Stimulated activated CD8-positive, alpha-beta memory T cell treated with anti-CD3 and anti-CD28 coated beads, Interleukin-4, amount 100 ng/mL, for 48 hours (primary cell): ENCODE data around the gene STX7.

Source experiments
- DNase-seq: peaks from one replicate; pipeline ENCODE4 v3.0.0-alpha.2; 2020

STX7 gene

GRCh38 chr6:132506461-132506860 lies 6.5 kb downstream of the STX7 start:
- no peak for DNase-seq

- no peak for DNase-seq
These were observed 7.8 kb downstream of the STX7 start for GRCh38 chr6:132505158-132505557.

DNA sequence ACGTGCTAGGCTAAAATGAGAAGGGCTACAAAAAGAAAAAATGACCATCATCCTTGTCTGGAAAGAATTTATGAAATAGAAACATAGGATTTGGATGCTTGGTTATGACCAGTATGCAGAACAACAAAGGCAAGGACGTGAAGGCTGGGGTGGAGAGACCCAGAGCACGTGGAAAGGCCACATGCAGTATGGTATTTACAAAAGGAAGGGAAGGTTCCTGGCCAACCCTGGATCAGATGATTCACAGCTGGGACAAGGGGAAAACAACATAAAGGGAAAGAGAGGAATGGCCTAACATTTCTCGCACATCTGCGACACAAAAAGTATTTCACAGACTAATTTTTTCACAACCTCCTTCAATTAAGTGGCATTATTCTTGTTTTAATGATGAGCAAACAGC lies 8.2 kb downstream of the STX7 start:
- DNase-seq: no peak

DNA sequence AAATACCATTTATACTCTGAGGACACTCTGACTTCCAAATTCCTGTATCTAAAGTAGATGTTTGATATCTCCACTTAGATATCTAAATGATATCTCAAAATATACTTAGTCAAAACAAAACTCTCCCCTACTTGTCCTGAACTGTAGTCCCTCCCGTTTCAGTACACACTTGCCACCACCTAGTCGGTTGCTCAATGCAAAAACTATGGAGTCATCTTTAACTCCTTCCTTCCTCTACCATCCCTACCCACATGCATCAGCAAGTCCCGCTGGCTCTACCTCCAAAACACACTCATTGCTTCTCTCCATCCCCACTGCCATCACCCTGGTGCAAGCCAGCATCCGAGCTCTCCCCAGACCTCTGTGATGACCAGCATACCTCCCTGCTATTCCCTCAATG lies 13.2 kb downstream of the STX7 start:
- DNase-seq: no peak

GRCh38 chr6:132498638-132499037 lies 14.3 kb downstream of the STX7 start:
- DNase-seq: no peak

DNA sequence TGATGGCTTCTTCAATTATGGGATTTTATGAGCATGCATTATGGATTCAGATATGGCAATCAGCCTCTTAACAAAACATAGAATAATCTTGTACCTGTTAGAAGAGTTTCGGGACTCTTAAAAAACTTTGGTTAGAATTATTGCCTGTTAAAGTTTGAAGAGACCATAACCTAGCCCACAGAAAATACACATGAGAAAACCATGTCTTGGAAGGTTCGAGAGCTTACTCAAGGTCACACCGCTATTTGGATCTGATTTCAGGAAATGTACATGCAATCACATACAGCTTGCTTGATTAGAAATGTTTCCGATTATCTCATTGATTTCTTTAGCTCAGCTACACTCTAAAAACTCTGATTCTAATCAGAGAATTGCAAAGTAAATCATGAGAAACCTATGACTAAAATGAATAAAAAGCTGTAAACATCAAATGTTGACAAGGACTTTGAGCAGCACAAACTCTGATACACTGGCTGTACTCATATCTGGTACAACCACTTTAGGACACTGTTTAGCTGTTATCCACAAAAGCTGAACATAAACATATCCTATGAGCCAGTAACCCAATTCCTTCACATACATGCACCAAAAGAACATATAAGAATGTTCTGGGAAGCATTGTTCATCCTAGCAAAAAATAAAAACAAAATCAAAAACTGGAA lies 16.3 kb downstream of the STX7 start:
- no peak for DNase-seq

- DNase-seq: no peak
These were observed 17.3 kb downstream of the STX7 start for GRCh38 chr6:132495604-132496079.

GRCh38 chr6:132494954-132495353 lies 18.0 kb downstream of the STX7 start:
- DNase-seq: no peak

DNA sequence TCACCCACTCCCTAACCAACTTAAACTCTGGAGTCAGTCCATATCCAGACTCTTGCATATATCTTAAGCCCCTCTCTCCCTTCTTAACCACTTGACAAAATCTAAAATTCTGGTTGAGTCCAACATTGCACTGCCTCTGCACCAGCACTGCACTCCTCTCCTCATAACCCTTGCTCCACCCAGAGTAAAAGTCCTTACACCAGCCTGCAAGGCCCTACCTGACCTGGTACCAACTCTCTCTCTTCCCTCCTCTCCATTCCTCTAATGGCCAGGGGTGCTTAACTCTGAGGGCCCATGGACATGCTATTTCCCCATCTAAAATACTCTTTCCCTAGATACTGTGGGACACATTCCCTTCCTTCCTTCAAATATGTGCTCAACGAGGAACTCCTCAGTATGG lies 21.0 kb downstream of the STX7 start:
- no peak for DNase-seq

- no peak for DNase-seq
These were observed 21.6 kb downstream of the STX7 start for GRCh38 chr6:132491303-132491702.

GRCh38 chr6:132490478-132491204 lies 22.3 kb downstream of the STX7 start:
- no peak for DNase-seq

DNA sequence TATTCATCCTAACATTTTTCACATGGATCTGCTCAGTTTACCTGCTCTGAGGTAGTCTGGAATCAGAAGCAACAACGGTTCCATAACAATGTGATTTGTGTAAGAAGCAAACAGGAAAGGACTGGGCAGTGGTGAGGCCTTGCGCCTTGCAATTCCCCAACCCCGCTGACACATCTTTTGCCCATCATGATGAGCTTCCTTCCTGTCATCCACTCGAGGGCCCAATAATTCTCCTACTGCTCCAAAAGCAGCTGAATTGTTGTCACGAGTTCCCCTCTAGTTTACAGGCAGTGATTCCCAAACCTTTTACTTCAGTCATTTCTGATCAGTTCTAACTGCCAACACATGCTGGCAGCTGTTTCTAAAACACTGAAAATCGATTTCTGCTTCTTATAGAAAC lies 22.9 kb downstream of the STX7 start:
- DNase-seq: no peak

GRCh38 chr6:132489376-132489775 lies 23.5 kb downstream of the STX7 start:
- no peak for DNase-seq

DNA sequence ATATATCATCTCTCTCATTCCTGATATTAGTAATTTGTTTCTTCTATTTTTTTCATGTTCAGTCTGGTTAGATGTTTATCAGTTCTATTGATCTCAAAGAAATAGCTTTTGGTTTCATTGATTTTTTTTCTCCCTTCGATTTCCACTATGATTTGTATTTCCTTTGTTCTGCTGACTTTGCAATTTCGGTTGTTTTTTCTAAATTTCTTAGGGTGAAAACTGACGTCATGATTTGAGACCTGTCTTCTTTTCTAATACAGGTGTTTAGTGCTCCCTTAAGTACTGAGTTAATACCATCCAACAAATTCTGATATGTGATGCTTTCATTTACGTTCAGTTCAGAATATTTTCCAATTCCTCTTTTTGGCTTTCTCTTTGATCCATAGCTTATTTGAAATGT lies 25.2 kb downstream of the STX7 start:
- no peak for DNase-seq

DNA sequence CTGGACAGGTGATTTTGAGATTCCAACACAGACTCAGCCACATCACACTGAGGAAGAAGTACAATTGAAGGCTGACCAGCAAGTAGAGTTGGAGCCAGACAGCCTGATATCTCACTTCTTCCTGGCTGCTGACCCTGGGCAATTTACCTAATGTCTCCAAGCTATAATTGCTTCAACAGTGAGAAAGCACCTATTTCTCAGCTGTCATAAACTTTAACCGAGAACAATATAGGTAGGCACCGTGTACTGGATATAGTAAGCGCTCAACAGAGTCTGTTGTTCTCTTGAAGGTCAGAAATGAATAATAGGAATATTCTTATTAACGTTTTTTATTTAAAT lies 28.3 kb downstream of the STX7 start:
- no peak for DNase-seq

- peak; percentile 50 for DNase-seq
These were observed 28.9 kb downstream of the STX7 start for GRCh38 chr6:132483779-132484679.

DNA sequence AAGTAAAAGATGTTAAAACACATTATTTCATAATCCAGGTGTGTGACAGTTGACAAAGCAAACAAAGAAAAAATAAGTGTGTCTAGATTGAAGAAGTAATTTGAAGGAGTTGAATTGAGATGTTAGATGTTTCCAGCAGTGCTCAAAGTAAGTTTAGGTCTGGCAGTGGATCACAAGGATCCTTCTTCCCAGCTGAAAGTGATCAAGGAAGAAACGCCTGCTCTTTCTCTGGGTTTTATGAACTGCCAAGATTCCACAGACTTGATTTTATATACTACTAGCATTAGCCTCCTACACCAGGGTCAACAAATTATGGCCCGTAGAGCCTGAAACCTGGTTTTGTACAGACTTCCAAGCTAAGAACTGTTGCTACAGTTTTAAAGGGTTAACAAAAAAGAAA lies 30.3 kb downstream of the STX7 start:
- no peak for DNase-seq

GRCh38 chr6:132481189-132481588 lies 31.7 kb downstream of the STX7 start:
- DNase-seq: no peak

DNA sequence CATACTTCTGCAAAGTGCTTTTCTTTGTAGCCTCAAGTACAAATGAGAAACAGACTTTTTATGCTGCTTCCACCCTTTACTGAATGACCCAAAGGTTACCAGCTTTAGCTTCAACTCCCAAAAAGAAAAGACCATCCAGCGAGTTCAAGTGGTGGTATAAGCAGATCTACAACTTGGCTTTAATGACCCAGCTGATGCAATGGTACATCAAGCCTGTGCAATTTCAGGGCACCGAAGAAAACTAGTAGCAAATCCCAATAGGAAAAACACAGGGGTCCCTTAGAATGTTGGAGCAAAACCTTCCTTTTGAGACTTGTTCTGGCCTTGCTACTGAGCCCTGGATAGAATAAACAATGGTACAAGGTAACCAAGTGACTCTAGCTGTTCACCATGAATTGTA lies 33.8 kb downstream of the STX7 start:
- DNase-seq: no peak

DNA sequence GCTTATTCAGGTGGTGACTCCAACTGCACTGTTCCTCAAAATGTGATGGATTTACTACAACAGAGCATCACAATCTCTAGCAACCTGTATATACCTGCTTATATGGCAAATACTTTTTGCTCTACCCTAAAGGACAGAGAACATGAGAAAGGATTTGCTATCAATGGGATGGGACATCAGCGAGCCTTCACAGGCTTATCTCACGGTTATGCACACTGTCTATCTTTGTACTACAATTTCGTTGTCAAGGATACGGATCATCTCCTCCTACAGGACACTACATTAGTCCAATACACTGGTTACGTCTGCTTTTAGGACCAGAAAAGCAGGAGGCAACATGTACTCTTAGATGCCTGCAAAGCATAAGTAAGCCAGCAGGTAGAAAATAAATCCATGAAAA lies 34.2 kb downstream of the STX7 start:
- DNase-seq: no peak

DNA sequence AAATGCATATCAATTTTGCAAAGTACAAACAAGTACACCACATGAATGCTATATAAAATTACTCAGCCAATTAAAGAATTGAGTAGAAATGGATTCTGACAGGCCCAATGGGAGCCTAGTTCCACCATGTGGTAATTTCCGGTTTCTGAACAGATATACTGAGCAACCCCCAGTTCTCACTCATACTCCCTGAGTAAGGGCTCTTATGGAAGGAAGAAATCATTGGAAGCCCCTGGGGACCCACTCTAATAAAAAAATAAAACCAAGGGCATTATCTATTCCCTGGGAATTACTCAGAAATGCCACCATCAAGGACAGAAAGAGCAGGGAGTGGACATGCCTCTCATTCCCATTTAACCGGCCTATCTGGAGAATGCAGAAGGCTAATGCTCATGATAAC lies 34.6 kb downstream of the STX7 start:
- DNase-seq: no peak

DNA sequence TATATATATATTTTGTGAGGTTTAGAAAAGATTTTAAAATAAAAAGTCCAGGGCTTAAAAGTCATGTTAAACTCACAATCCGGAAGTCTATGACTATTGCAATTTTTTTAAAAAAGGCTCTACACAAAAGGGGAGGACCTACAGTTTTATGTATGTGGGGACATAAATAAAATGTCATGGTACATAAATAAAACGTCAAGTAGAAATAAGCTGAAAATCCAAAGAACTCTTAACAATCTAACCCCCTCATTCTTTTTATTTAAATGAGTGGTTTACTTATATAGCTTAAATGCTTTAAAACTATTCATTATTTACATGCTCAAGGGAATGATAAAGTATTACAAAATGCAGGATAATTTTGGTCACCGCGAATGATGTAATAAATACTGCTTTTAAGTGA lies 36.2 kb downstream of the STX7 start:
- no peak for DNase-seq

GRCh38 chr6:132475925-132476324 lies 37.0 kb downstream of the STX7 start:
- DNase-seq: no peak

GRCh38 chr6:132471787-132472186 lies 41.1 kb downstream of the STX7 start:
- no peak for DNase-seq
